NCI-H2081 (cell line): Measurements from ENCODE around the gene CTNND2.
"Not testable (repeated sequence)": the region's sequence is repeated elsewhere in the genome, so short reads cannot be mapped to it uniquely, and the experiment has no call there.

ENCODE experiments used
- DNase-seq, 2 experiments: peaks; one replicate each; lab custom pipeline; 2025; lab: John Stamatoyannopoulos, UW

Gene CTNND2

DNA sequence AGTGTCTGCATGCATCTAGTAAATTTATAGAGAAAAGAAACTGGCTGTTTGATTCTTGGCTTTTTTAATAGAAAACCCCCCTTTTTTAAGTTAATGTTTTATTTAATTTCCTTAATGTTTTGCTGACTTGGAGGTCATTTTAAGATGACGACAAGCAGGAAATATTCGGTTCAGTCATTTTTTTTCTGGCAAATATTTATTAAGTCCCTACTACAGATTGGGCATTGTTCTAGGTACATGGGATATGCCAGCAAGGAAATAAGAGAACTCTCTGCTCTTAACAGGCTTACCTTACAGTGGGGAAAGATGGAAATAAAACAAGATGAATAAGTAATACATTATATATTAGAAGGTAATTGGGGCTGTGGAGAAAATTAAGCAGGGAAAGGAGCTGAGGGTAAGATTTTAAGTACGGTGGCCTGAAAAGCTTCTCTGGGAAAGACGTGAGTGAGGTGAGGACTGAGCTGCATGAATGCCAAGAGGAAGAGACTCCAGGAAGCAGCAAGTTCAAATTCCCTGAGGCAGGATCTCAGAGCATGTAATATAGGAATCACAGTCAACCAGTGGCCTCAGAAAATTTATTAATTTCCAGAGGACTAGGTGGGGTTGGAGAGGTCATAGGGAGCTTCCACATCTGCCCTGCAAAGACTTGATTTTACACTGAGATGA, 827.2 kb downstream of the CTNND2 start:
- DNase-seq = no peak

DNA sequence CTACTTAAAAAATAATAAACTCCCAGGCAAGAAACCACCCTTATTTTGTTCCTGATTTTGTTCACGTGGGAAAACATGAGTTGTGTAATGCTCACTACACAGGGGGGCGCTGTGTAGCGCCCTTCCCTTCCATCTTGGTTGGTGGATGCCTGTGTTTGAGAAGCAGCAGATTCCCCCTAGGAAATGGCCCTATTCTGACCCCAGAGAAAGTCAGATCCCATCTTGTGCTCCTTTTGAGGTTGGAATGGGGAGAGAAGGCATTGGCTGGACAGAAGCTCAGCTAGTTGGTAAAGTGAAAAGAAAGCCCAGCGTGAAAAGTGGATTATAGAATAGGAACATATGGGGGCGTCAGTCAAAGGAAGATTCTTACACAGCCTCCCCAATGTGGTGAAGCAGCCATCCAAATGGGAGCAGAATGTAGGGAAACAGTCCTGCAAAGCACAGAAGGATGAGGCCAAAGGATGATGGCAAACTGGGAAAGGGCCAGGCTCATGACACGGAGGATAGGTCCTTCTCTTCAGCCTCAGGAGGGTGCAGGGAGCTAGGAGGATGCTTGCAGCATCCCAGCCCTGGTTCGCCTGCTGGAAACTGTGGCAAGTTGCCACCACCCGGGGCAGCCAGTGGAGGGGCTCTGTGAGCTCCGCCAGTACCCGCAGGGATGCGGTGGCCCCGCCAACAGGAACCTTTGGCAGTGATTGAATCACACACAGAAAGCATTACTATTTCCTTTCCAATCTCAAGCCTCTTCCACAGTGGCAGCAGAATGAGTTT, 829.0 kb downstream of the CTNND2 start:
- no peak for DNase-seq

DNA sequence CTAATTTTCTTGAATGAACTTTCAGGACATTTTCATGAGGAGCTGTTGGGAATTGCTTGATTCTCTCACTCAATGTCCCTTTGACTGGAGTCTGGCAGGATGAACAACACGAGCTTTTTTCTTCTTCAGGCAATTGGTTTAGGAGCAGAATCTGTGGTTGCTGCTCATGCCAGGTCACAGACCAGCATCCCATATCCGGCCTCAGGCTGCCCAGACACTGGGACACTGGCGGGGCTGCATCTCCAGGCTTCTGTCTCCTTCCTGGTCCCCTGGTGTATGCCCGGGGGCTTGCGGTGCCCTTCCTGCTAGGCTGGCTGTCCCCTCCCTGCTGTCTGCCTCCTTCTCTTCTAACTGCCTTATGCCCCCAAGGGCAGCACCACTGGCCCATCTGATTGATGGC, 831.7 kb downstream of the CTNND2 start:
- DNase-seq = no peak

DNA sequence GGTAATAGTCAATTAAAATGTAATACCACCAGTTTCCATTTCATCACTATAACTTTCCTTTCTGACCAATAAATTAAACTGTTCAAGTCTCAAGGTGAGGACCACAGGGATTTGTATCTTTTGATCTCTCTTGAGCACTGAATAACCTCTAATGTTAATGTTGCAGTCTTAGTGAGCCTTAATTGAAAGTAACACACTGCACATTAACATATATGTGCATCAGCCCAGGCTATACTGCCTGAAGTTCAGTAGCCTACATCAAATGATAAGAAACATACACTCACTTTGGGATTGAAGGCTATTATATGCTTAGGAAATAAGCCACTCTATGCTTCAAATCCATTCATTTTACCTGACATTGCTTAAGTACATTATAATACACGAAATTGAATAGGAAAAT, 832.2 kb downstream of the CTNND2 start:
- no peak for DNase-seq

DNA sequence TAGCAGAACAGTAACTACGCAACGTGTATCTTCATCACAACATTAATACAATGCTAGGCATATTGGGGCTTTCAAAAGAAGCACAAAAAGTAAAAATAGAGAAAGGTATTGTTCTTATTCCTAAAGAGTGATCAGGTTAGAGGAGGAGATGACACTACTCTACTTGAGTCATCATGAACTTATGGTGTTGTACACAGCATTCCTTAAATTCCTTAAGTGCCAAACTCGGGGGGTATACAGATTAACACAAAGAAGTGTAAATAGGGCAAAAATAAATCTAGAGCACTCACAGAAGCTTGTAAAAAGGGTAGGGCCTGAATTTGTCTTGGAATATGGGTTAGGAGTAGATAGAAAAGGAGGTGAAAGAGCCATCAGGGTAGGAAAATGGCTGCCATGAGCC, 835.2 kb downstream of the CTNND2 start:
- no peak for DNase-seq

DNA sequence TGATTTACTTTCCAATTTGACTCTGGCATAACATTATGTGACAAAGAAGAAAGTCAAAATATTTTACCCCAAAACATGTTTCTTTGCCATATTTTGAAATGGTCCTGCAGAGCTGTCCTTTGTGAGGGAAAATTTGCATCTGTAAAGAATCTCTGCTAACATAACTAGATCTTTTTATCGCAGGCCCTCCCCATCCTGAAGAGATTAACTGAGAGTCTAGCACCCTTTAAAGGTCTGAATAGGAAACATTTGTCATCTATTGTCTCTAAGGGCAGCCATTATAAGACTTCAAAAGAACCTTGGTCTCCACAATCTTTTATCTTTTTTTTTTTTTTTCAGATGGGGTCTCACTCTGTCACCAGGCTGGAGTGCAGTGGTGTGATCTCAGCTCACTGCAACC, 838.5 kb downstream of the CTNND2 start:
- not testable (repeated sequence) for DNase-seq

DNA sequence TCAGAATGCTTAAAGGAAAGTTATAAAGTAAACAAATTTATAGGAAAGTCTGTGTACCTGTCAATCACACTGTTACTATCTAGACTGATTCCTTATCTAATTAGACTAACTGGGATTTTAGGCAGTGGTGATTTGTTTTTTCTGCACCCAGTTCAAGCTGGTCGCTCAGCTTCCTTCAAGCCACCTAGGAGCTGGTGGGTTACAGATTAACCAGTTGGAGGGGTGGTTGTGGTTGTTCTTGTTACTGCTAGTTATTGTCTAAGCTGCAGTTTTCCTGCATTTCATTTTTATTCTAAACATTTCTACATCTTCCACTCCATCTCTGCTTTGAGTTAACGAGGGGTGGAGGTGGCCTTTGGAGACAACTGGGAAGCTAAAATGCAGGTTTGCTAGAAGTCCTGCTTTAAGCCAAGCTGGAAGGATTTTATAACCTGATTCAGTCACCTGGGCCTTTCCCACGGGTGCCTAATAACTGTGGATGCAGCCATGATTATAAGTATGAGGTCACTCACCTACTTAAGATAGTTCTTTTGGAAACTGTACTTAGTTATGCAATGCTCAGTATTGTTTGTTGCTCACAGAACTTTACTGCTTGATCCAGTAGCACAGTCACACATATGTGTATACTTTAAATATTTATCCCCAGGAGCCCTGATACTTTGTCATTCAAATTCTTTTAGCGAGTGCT, 839.3 kb downstream of the CTNND2 start:
- no peak for DNase-seq

DNA sequence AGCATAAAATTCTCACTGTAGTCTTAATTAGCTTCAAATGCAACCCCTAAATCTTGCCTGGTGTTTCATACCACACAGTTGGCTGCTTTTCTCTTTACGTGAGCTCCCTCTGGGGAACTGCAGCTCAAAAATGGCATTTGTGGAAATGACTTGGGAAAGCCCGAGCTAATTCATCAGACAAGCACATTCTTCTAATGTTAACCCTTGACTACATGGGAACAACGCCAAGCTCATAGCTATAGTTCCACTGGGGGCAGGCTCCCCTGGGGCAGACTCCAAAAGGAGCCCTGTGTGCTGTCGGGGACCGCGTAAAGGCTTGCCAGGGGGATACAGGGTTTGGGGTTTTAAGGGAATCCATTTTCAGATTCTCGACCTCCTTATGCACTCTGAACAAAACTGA, 841.8 kb downstream of the CTNND2 start:
- no peak for DNase-seq

GRCh38 chr5:11056560-11056959, 847.7 kb downstream of the CTNND2 start:
- no peak for DNase-seq

DNA sequence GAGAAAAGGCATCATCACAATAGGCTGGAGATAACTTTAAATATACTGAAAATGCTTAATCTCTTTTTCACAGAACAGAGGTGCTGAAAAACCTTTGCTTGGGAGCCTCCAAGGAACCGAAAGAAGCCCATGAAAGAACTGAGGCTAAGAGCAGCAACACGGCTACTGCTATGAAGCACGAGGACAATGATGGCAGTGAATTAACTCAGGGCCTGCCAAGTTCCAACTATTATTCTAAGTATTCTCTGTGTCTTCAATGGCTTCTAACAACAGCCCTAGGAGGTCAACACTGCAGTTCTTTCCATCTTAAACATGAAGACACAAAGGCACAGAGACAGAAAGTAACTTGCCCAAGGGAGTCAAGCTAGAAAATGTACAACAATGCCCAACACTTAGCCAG, 850.2 kb downstream of the CTNND2 start:
- DNase-seq = no peak

DNA sequence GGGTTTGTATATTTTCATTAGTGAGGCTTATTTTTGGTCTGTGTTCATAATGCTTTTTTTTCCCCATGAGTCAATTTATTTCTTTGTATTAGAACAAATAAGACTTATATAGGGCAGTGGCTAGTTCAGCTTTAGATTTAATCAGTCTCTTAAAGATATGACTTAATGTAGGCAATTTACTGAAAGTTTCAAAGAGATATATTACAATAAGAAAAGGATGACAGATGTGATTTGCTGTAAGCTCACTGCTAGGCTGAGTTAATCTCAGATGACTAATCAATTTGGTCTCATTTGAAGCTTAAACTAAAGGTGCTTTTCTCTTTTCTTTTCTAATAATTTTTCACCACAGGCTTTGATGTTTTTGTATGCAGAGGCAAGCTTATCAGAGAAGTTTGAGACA, 851.4 kb downstream of the CTNND2 start:
- DNase-seq = no peak

DNA sequence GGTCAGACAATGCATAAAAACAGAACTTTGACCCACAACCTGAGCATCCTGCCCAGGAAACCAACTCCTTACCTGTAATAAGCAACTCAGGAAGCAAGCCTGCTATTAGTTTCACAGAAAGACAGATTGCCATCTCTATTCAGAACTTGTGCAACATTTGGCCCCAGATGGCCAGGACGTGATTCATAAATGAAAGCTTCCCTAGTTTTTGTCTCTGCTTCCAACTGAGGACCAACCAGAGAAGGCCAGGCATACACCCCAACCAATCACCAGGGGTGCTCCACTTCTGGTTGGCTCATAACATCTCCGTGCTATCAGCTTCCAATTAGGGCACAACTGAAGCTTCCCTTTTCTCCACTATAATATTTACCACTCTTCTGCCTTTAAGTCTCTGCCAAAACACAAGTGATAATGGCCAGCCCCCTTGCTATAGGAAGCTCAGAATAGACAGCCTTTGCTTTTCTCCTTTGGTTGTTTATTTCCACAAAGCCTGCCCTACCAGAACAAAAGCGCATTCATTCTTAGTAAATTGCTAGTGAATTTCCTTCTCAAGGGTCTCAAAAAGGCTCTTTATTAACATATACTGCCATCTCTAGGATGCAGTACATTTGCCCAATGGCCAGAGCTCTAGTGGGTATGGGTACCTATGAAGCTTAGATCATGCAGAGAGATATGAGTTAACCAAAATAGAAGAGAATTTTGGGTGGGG, 853.5 kb downstream of the CTNND2 start:
- DNase-seq = no peak

DNA sequence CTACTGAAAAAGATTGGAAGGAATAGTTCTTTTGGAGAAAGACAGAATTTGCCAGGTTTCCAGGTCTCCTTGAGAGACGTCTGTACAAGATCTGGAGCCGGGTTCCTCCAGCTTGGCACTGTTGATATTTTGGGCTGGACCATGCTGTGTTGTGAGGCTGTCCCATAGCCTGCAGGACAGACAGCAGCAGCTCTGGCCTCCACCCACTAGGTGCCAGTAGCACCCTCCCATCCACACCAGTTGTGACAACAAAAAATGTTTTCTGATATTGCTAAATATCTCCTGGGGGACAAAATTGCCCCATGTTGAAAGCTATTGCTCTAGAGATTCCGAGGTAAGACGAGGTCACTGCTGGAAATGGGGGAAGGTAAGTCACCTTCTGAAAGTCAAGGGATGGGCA, 855.5 kb downstream of the CTNND2 start:
- no peak for DNase-seq

- no peak for DNase-seq
Observed at GRCh38 chr5:11047625-11048024, 856.6 kb downstream of the CTNND2 start.

DNA sequence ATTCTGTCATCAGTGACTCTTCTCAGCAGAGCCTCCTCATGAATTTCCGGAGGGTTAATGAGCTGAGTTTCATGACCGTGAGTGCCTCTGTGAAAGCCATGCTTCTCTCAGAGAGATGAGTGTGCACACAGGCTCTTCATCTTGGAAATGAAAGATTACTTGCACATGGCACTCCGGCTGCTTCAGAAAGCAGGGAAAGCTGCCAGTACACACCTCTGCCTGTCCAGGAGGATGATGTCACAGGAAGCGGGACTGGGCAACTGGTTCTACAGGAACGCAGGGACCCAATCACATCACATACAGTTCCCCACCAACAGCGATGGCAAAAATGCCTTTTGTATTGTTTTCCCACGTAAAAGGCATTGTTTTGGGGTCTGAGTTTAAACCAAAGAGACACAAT, 857.2 kb downstream of the CTNND2 start:
- DNase-seq = no peak

GRCh38 chr5:11046160-11046559, 858.1 kb downstream of the CTNND2 start:
- no peak for DNase-seq

GRCh38 chr5:11045411-11045810, 858.8 kb downstream of the CTNND2 start:
- no peak for DNase-seq

- no peak for DNase-seq
Observed at GRCh38 chr5:11044581-11044980, 859.7 kb downstream of the CTNND2 start.

- DNase-seq = no peak
Observed at GRCh38 chr5:11043881-11044280, 860.4 kb downstream of the CTNND2 start.

- no peak for DNase-seq
Observed at GRCh38 chr5:11040345-11040744, 863.9 kb downstream of the CTNND2 start.

- peak; percentile 53 to 67 for DNase-seq
Observed at GRCh38 chr5:11038772-11039171, 865.5 kb downstream of the CTNND2 start.

DNA sequence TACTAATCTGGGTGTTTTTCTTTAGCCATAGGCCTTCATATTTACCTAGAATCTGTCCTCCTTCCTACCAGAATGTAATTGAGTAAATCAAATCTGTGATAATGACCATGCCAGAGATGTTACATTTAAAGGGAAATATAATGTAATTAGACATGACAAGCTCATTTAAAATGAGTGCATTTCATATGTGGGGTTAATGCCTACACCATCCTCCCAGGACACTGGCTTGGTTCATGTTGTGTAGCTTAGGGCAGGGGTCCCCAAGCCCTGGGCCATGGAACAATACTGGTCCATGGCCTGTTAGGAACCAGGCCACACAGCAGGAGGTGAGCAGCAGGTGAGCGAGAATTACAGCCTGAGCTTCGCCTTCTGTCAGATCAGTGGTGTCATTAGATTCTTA, 866.3 kb downstream of the CTNND2 start:
- DNase-seq = no peak

DNA sequence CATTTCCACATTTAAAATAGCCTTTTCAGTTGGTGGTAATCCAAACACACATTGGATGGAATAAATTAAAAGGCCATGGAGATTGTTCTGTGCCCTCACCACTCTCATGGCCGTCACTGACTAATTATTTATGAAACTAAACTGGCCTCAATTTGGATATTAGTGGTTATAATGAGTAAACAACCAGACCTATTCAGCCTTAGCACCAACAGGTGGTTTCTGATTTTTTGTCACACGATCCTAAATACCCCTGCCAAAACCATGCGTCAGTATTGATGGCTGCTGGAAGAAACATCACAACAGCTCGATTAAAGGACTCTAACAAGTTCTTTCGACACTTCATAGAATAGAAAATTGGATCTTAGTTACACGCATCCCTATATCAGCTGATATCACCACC, 867.2 kb downstream of the CTNND2 start:
- DNase-seq = no peak
